ENCODE data around the gene WDFY3. TPM values are rescaled to one million over a fixed set of nuclear protein-coding genes. Genes with fewer than 3 reads are reported as not detected.

Gene WDFY3
- total and polyA plus RNA-seq, 9 of the 15 experiments (the other 6 are each of a cell fraction or from before 2014, with no cell fraction given) = 0.58 to 13.5 (median 9.4) TPM

DNA sequence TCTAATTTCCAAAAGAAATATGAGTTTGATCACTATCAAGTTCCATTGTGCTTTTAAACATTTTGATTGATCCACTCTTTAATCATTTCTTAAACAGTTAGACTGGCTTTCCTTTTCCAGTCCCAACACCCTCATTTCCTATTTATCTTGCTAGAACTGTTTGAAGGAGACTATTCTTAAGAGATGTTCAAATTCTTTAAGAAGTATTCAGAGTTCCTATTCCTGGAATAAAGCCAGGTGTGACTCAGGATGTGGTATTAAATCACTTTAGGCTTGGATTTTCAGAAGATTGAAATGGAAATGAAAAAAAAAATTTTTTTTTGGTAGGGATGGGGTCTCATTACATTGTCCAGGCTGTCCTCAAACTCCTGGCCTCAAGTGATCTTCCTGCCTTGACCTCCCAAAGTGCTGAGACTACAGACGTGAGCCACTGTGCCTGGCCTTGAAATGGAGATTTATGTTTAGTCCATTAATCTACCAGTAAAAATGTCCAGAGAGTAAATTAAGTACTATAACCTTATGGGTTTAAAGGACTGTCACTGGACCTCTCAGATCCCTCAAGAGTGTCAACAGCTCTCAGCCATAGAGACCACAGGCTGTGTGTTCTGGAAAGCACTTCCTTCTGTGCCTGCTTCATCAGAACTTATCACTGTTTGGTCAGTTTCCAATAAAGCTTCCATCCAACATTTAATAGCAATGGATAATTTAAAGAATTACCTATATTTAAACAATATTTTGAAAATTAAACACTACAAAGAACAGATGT lies 292.8 kb downstream of the WDFY3 start (continued):
- TF ChIP-seq ZBTB11 (CRISPR knock-in tag; IDR thresholded peaks at IDR 0.05) = no peak
- TF ChIP-seq MEIS2 (IDR thresholded peaks at IDR 0.05; ENCODE audit: partially characterized antibody) = no peak

DNA sequence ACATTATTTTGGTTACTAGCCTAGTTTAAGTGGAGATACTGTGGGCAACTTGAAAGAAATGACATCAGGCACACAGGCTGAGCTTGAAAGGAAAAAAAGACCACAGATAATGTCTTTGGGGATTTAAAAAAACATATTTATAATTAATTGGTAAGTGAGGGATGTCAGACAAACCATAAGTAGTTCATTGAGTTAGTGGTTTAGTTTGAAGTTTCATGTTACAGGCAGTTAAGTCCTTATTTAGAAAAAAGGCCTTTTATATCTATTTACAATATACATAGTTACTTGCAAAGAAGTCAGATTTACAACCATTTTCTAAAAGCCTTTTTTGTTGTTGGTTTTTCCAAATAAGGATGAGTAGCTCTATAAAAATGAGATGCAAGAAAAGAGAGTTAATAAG lies 294.3 kb downstream of the WDFY3 start:
- in situ Hi-C loops (cut with MboI) = no loop called here
- TF ChIP-seq E4F1 (CRISPR knock-in tag; IDR thresholded peaks at IDR 0.05; ENCODE audit: borderline replicate concordance) (no peak), KDM5B (IDR thresholded peaks at IDR 0.05; ENCODE audit: insufficient replicate concordance, low read depth, low read length) (no peak), CBX5 (IDR thresholded peaks at IDR 0.05; ENCODE audit: borderline replicate concordance, low read depth) (no peak), ZNF586 (CRISPR knock-in tag; conservative IDR thresholded peaks at IDR 0.05) (no peak), NCOA4 (IDR thresholded peaks at IDR 0.05; ENCODE audit: partially characterized antibody) (no peak)
- TF ChIP-seq, protein P1, sequence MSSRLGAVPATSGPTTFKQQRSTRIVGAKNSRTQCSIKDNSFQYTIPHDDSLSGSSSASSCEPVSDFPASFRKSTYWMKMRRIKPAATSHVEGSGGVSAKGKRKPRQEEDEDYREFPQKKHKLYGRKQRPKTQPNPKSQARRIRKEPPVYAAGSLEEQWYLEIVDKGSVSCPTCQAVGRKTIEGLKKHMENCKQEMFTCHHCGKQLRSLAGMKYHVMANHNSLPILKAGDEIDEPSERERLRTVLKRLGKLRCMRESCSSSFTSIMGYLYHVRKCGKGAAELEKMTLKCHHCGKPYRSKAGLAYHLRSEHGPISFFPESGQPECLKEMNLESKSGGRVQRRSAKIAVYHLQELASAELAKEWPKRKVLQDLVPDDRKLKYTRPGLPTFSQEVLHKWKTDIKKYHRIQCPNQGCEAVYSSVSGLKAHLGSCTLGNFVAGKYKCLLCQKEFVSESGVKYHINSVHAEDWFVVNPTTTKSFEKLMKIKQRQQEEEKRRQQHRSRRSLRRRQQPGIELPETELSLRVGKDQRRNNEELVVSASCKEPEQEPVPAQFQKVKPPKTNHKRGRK (tag; IDR thresholded peaks at IDR 0.05) = no peak

More for the DNA sequence above, 294.3 kb downstream of the WDFY3 start:
- Histone ChIP-seq H3K79me2 (ENCODE audit: control insufficient read depth, insufficient read depth, low read length) (no peaks in the 10 kb centered on the region), H3K27ac (ENCODE audit: extremely low read depth, low read depth, low read length) (no peak overlapping the region), H4K20me1 (replicated peaks; ENCODE audit: control insufficient read depth, insufficient read depth, low read length) (no peaks in the 10 kb centered on the region), H3K9me1 (ENCODE audit: control insufficient read depth, insufficient read depth, low read length) (no peaks in the 10 kb centered on the region), H3K9me3 (replicated peaks; ENCODE audit: control insufficient read depth, insufficient read depth, low read depth, low read length) (no peaks in the 10 kb centered on the region), H3K4me1 (replicated peaks in 1 of 2; ENCODE audit: control insufficient read depth in 2 of 2, insufficient read depth in 2 of 2, low read length in 2 of 2) (no peaks in the 10 kb centered on the region; a peak in 2 of 5 replicates), H3K4me3 (no peak overlapping the region), H3K4me2 (ENCODE audit: insufficient read depth, low read length) (no peak overlapping the region), H2AFZ (ENCODE audit: low read depth, low read length) (no peak overlapping the region), H3K36me3 (ENCODE audit: control insufficient read depth, insufficient read depth, low read length) (no peaks in the 10 kb centered on the region), H3K9ac (ENCODE audit: insufficient read depth in 1 of 2, low read depth in 2 of 2, low read length in 2 of 2) (no peak overlapping the region), H3K27me3 (ENCODE audit: control insufficient read depth in 2 of 2, insufficient read depth in 2 of 2, low read length in 2 of 2) (no peaks in the 10 kb centered on the region)
- POLR2A ChIA-PET = no interaction called here
- CTCF ChIA-PET (ENCODE audit: low intra/inter-chr PET ratio) = no interaction called here
- BruUV-seq (replicated peaks) = no TSS peak
- ATAC-seq = no peak
- intact Hi-C loops (cut with micrococcal nuclease) = no loop called here
- DNase-seq (ENCODE audit: extremely low read depth in 1 of 4, low spot score in 3 of 4) = no peak
- FAIRE-seq = no peak
